Muscle layer of colon (tissue), 2 donors: ENCODE results near the gene RPRD2.

Experiments used
- H3K27ac ChIP-seq: one replicate; pipeline ENCODE4 v1.7.0; 2013; ENCODE audit warnings: low read depth, mild to moderate bottlenecking, low read length, moderate library complexity
- H3K27me3 ChIP-seq, 2 donors: one replicate each; pipeline ENCODE4 v1.7.0; 2013; ENCODE audit warnings: low read length in 2 of 2, mild to moderate bottlenecking in 2 of 2; ENCODE audit not compliant: insufficient read depth in 2 of 2, control insufficient read depth in 1 of 2
- H3K36me3 ChIP-seq: one replicate; pipeline ENCODE4 v1.7.0; 2013; ENCODE audit warnings: mild to moderate bottlenecking, low read length; ENCODE audit not compliant: insufficient read depth
- H3K4me1 ChIP-seq: one replicate; pipeline ENCODE4 v1.7.0; 2013; ENCODE audit warnings: mild to moderate bottlenecking, low read length; ENCODE audit not compliant: insufficient read depth
- H3K4me3 ChIP-seq, 2 donors: one replicate each; pipeline ENCODE4 v1.7.0; 2013; ENCODE audit warnings: low read length in 2 of 2, low read depth in 1 of 2, mild to moderate bottlenecking in 1 of 2, moderate library complexity in 1 of 2
- H3K9ac ChIP-seq: one replicate; pipeline ENCODE4 v1.7.0; 2013; ENCODE audit warnings: low read length
- H3K9me3 ChIP-seq: one replicate; pipeline ENCODE4 v1.7.0; 2013; ENCODE audit warnings: mild to moderate bottlenecking, low read length
- donor health status: abdominal sarcoma.
- donor health status: Adenocarcinoma of cecum.

The RPRD2 gene

DNA sequence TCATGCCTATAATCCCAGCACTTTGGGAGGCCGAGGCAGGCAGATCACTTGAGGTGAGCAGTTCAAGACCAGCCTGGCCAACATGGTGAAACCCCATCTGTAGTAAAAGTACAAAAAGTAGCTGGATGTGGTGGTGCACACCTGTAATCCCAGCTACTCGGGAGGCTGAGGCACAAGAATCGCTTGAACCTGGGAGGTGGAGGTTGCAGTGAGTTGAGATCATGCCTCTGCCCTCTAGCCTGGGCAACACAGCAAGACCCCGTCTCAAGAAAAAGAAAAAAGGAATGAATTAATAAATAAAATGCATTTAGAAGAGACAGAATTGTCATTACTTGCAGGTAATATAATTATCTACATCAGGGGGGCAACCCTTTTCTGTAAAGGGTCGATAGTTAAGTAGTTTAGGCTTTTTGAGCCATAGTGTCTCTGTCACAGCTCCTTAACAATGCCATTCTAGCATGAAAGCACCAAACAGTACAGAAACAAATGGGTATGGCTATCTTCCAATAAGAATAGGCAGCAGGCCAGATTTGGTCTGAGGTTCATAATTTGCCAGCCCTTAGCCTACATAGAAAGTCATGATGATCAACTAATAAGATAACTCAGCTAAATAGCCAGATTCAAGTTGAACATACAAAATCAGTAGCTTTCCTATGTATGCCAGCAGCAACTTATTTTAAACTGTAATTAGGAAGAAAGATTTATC is 56.8 kb downstream of the RPRD2 start:
- Histone ChIP-seq H3K9ac (no peak overlapping the region), H3K27ac (no peak overlapping the region), H3K36me3 (peaks cover 12% of the 10 kb centered on the region)

DNA sequence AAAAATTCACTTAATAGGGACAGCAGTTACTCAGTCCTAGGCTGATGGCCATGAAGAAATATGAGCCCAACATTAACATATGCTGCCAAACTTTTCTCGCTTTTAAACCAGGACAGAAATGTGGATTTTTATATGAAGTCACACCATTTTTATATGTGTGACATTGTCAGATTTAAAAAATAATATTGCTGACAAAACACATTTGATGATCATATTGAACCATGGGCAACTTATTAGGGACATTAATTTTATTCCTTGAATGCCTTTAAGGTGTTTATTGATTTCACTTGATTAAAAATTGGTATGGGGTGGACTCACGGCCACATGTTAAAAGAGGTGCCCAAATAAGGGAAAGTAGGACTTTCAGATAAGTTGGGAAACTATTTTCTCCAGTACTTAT is 58.6 kb downstream of the RPRD2 start:
- Histone ChIP-seq H3K4me1 (no peaks in the 10 kb centered on the region), H3K27me3 (no peaks in the 10 kb centered on the region), H3K27ac (no peak overlapping the region), H3K9ac (no peak overlapping the region), H3K36me3 (peaks cover 12% of the 10 kb centered on the region), H3K4me3 (no peak overlapping the region), H3K9me3 (no peaks in the 10 kb centered on the region)

More for the DNA sequence above, 56.8 kb downstream of the RPRD2 start:
- Histone ChIP-seq H3K4me3 (no peak overlapping the region), H3K4me1 (no peaks in the 10 kb centered on the region), H3K9me3 (no peaks in the 10 kb centered on the region), H3K27me3 (no peaks in the 10 kb centered on the region)

DNA sequence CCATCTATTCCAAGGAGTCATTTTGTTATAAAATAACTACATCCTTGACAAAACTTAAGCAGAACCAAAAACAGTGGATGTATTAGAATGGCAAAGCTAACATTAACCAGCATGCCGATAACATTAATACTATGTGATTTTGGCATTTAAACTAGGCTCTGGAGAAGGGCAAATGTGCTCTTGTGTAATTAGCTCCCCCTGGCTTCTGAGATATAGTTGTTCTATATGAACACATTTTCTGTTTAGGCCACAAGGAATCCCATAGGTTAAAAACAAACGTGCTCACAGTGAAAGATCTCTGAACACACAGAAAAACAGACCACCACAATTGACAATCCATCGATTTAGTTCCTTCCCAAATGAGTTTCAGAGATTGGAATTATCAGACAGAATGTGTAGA is 65.9 kb downstream of the RPRD2 start:
- Histone ChIP-seq H3K27me3 (no peaks in the 10 kb centered on the region), H3K9me3 (no peaks in the 10 kb centered on the region), H3K4me1 (no peaks in the 10 kb centered on the region), H3K9ac (no peak overlapping the region), H3K4me3 (no peak overlapping the region), H3K27ac (no peak overlapping the region), H3K36me3 (no peaks in the 10 kb centered on the region)

DNA sequence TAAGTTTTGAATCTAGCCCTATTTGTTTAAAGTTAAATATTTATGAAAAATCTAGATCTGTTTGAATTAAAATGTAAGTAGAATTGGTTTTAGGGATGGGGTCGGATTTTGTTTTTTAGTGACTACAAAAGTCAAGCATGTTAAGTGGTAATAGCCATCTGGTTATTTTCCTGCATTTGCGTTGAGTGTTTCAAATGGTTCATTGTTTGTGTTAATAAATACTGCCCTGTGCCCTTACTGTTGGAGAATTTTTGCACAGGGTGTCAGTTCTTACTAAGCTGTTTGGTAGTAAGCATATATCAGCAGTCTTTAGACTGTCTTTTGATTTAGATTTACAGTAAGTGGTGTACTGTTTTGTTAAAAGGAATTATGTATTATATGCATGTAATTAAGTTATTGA is 77.2 kb downstream of the RPRD2 start:
- H3K36me3 ChIP-seq = peaks cover 34% of the 10 kb centered on the region
- no peak overlapping the region for H3K9ac ChIP-seq
- H3K4me3 ChIP-seq = no peak overlapping the region

DNA sequence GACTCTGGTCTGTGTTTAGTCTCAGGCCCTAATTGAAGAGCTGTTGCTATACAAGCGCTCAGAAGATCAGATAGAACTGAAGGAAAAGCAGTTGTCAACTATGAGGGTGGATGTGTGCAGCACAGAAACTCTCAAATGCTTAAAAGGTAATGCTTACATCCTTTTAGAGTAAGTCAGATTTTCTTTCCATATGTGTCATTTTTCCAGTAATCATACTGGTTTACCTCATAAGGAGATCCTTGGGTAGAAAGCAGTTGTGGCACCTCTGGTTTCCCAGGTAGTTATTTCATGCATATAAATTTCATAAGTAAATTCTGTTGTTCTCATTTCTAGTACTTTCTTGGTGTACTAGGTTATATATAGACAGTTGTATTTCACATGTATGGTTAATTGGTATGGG is 80.3 kb downstream of the RPRD2 start:
- H3K4me1 ChIP-seq = no peaks in the 10 kb centered on the region
- no peak overlapping the region for H3K9ac ChIP-seq
- no peak overlapping the region for H3K27ac ChIP-seq
- H3K36me3 ChIP-seq = peaks cover 54% of the 10 kb centered on the region
- no peak overlapping the region for H3K4me3 ChIP-seq
- no peaks in the 10 kb centered on the region for H3K9me3 ChIP-seq
- H3K27me3 ChIP-seq = no peaks in the 10 kb centered on the region

More for the DNA sequence above, 77.2 kb downstream of the RPRD2 start:
- Histone ChIP-seq H3K9me3 (no peaks in the 10 kb centered on the region), H3K4me1 (no peaks in the 10 kb centered on the region), H3K27ac (no peak overlapping the region), H3K27me3 (no peaks in the 10 kb centered on the region)

DNA sequence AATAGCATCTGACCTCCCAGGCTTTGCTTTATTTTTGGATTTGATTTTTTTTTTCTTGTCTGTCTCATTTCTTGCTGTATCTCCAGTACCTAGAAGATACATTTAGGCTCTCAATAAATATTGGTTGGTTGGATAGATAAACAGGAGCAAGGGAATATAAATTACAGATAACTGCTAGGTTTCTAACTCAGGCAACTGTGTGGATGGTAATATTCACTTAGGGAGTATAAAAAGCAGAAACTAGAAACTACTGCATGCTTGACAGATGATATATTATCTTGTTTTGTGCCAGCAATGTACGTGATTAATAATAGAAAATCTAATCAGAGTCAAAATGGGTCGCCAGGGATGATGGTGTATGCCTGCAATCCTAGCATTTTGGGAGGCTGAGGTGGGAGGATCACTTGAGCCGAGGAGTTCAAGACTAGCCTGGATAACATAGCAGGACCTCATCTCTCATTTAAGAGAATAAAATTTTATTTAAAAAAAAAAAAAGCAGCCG is 92.2 kb downstream of the RPRD2 start:
- no peak overlapping the region for H3K4me3 ChIP-seq
- no peak overlapping the region for H3K9ac ChIP-seq
- peaks cover 28% of the 10 kb centered on the region for H3K36me3 ChIP-seq
- no peaks in the 10 kb centered on the region for H3K27me3 ChIP-seq
- no peak overlapping the region for H3K27ac ChIP-seq
- H3K4me1 ChIP-seq = no peaks in the 10 kb centered on the region
- no peaks in the 10 kb centered on the region for H3K9me3 ChIP-seq

DNA sequence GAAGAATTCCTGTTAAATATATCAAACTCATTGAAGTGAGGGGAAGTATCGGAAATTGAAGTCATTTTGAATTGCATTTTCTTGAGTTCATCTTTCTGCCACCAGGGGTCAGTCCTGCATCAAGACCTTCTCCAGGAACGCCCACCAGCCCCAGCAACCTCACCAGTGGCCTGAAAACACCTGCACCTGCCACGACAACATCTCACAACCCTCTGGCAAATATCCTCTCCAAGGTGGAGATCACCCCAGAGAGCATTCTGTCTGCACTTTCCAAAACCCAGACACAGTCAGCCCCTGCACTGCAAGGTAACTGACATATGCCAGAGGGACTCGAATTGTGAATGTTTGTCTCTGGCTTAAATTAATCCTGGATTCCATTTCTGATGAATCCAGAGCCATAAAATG is 100.5 kb downstream of the RPRD2 start:
- Histone ChIP-seq H3K36me3 (peaks cover 33% of the 10 kb centered on the region), H3K9me3 (no peaks in the 10 kb centered on the region)

DNA sequence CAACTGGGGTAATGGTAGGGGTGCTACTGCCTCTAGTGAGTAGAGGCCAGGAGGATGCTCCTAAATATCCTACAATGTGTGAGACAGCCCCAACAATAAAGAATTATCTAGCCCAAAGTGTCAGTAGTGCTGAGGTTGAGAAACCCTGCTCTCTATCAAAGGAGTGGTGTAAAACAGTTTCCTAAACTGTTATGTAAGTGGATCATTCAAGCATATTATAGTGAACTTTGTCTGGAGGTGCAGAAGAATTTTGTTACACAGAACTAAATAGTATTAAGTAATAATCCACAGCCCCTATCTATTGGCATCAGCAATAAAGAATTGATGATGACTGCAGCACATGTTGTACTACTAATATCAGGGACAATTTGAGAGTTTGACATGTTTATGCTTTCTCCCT is 103.0 kb downstream of the RPRD2 start:
- H3K4me1 ChIP-seq = no peaks in the 10 kb centered on the region
- no peak overlapping the region for H3K9ac ChIP-seq
- H3K9me3 ChIP-seq = no peaks in the 10 kb centered on the region
- no peaks in the 10 kb centered on the region for H3K27me3 ChIP-seq
- H3K36me3 ChIP-seq = peaks cover 48% of the 10 kb centered on the region
- no peak overlapping the region for H3K27ac ChIP-seq
- H3K4me3 ChIP-seq = no peak overlapping the region

More for the DNA sequence above, 100.5 kb downstream of the RPRD2 start:
- Histone ChIP-seq H3K4me3 (no peak overlapping the region), H3K4me1 (no peaks in the 10 kb centered on the region), H3K27me3 (no peaks in the 10 kb centered on the region), H3K9ac (no peak overlapping the region), H3K27ac (no peak overlapping the region)

DNA sequence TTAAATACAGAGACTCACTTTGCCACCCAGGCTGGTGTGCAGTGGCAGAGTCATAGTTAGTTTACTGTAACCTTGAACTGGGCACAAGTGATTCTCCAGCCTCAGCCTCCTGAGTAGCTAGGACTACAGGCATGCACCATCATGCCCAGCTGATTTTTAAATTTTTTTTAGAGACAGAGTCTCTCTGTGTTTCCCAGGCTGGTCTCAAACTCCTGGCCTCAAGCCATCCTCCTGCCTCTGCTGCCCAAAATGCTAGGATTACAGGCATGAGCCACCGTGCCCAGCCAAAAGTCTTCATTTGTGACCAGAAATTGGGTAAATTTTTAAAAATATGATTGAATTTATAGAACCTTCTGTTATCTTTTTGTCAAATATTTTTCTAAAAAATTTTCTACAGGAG is 105.3 kb downstream of the RPRD2 start:
- Histone ChIP-seq H3K27ac (no peak overlapping the region), H3K4me1 (no peaks in the 10 kb centered on the region), H3K9me3 (no peaks in the 10 kb centered on the region), H3K27me3 (no peaks in the 10 kb centered on the region), H3K36me3 (peaks cover 59% of the 10 kb centered on the region), H3K4me3 (no peak overlapping the region), H3K9ac (no peak overlapping the region)

DNA sequence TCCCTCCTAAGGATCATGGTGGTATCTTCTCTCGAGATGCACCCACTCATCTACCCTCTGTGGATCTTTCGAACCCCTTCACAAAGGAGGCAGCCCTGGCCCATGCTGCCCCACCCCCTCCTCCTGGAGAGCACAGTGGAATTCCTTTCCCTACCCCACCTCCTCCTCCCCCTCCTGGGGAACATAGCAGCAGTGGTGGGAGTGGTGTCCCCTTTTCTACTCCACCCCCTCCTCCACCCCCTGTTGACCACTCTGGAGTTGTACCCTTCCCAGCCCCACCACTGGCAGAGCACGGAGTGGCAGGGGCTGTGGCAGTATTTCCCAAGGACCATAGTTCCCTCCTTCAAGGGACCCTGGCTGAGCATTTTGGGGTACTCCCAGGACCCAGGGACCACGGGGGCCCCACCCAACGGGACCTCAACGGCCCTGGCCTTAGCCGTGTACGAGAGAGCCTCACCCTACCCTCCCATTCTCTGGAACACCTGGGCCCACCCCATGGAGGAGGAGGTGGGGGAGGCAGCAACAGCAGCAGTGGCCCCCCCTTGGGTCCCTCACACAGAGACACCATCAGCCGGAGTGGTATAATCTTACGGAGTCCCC is 108.8 kb downstream of the RPRD2 start:
- no peaks in the 10 kb centered on the region for H3K9me3 ChIP-seq
- peaks cover 8% of the 10 kb centered on the region for H3K4me1 ChIP-seq
- H3K27ac ChIP-seq = no peak overlapping the region
- no peaks in the 10 kb centered on the region for H3K27me3 ChIP-seq
- no peak overlapping the region for H3K9ac ChIP-seq
- H3K36me3 ChIP-seq = peaks cover 33% of the 10 kb centered on the region
- H3K4me3 ChIP-seq = no peak overlapping the region

DNA sequence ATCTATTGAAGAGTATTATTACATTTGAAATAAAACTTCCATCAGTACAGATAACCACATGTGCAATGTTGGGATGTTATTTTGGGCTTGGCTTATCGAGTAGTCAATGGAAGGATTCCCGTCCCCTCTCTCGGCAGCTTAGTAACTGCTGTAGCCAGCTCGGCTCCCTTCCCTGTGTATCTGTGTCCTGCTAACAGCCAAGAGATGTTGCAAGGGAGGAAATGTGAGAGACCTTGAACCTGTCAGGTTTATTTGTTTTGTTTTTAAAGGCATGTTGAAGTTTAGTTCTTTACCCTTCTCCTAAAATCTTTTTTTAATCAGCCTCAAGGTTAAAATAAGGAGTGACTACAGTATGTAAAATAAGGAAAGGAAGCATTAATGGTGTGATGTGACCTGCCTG is 109.7 kb downstream of the RPRD2 start:
- no peak overlapping the region for H3K9ac ChIP-seq
- H3K9me3 ChIP-seq = no peaks in the 10 kb centered on the region
- H3K4me1 ChIP-seq = peaks cover 9% of the 10 kb centered on the region
- peaks cover 31% of the 10 kb centered on the region for H3K36me3 ChIP-seq
- H3K4me3 ChIP-seq = no peak overlapping the region
- no peaks in the 10 kb centered on the region for H3K27me3 ChIP-seq
- H3K27ac ChIP-seq = no peak overlapping the region

DNA sequence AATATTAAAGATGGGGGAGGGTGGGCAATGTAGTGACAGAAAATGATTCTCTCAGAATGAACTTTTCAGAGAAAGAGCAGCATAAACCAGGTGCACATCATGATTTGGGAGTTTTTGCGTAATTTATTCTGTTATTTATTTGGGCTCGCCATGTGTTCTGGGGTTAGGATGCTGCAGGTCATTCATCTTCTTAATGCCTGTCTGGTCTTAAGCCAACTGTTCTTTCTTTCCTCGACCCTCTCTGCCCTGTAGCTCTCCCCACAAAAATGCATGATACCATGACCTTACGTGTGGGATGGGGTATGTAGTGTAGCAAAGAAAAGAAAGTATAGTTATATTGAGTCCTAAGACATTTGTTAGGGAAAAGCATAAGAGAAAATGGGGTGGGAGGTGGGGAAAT is 110.9 kb downstream of the RPRD2 start:
- no peaks in the 10 kb centered on the region for H3K9me3 ChIP-seq
- H3K9ac ChIP-seq = no peak overlapping the region
- no peak overlapping the region for H3K4me3 ChIP-seq
- H3K27ac ChIP-seq = no peak overlapping the region
- H3K27me3 ChIP-seq = no peaks in the 10 kb centered on the region
- H3K4me1 ChIP-seq = peaks cover 9% of the 10 kb centered on the region
- peaks cover 31% of the 10 kb centered on the region for H3K36me3 ChIP-seq
